Liver (tissue), 9 donors: ENCODE results near the gene SMC4. TPM values are rescaled to one million over a fixed set of nuclear protein-coding genes. Genes with fewer than 3 reads are reported as not detected.

Experiments
- DNase-seq: peaks from one replicate; pipeline ENCODE4 v3.0.0-alpha.2; 2017; ENCODE audit warnings: low spot score
- H3K27ac ChIP-seq, 2 donors: one replicate each; pipeline ENCODE4 v1.7.0; 2013; ENCODE audit warnings: inconsistent platforms in 2 of 2, low read length in 2 of 2, control low read depth in 1 of 2, low read depth in 1 of 2, mild to moderate bottlenecking in 1 of 2
- H3K27me3 ChIP-seq, 4 donors: one replicate each; pipeline versions ENCODE4 v1.6.1 to v1.7.0; 2013; ENCODE audit warnings: low read length in 3 of 4, inconsistent platforms in 1 of 4, mild to moderate bottlenecking in 1 of 4, moderate library complexity in 1 of 4; ENCODE audit not compliant: control insufficient read depth in 4 of 4, insufficient read depth in 4 of 4
- H3K36me3 ChIP-seq, 4 donors: one replicate each; pipeline versions ENCODE4 v1.6.1 to v1.7.0; 2013; ENCODE audit warnings: low read length in 3 of 4, mild to moderate bottlenecking in 3 of 4, low read depth in 1 of 4, moderate library complexity in 1 of 4; ENCODE audit not compliant: control insufficient read depth in 4 of 4, insufficient read depth in 3 of 4
- H3K4me1 ChIP-seq, 4 donors: one replicate each; pipeline versions ENCODE4 v1.6.1 to v1.7.0; 2013; ENCODE audit warnings: low read length in 3 of 4, mild to moderate bottlenecking in 3 of 4, moderate library complexity in 1 of 4; ENCODE audit not compliant: control insufficient read depth in 4 of 4, insufficient read depth in 4 of 4
- H3K4me3 ChIP-seq, 3 donors: one replicate each; pipeline versions ENCODE4 v1.6.1 to v1.7.0; 2013; ENCODE audit warnings: low read length in 3 of 3, control low read depth in 1 of 3, low read depth in 1 of 3, mild to moderate bottlenecking in 1 of 3
- H3K9ac ChIP-seq, 2 donors: one replicate each; pipeline ENCODE4 v1.7.0; 2013; ENCODE audit warnings: low read length in 2 of 2, mild to moderate bottlenecking in 2 of 2, moderate library complexity in 2 of 2, control low read depth in 1 of 2, low read depth in 1 of 2
- H3K9me3 ChIP-seq, 4 donors: one replicate each; pipeline versions ENCODE4 v1.6.1 to v1.7.0; 2013; ENCODE audit warnings: low read length in 3 of 4; ENCODE audit not compliant: control insufficient read depth in 4 of 4
- ATF3 ChIP-seq: IDR thresholded peaks from 2 replicates; pipeline ENCODE4 v1.6.1; 2016; ENCODE audit warnings: antibody characterized with exemption
- CTCF ChIP-seq: fragments of 150-350 bp; IDR thresholded peaks from 2 replicates; pipeline ENCODE4 v1.5.1; 2017; ENCODE audit warnings: improper control_type of control experiment, low read depth, low read length; ENCODE audit not compliant: missing input control
- EGR1 ChIP-seq, 2 donors: IDR thresholded peaks; 2 replicates each; pipeline ENCODE4 v1.6.1; 2016 to 2018; ENCODE audit warnings: antibody characterized with exemption in 2 of 2, low read depth in 2 of 2
- FOXA1 ChIP-seq: IDR thresholded peaks from 2 replicates; pipeline ENCODE4 v1.6.1; 2016; ENCODE audit warnings: antibody characterized with exemption
- FOXA2 ChIP-seq: IDR thresholded peaks from 2 replicates; pipeline ENCODE4 v1.6.1; 2016; ENCODE audit warnings: antibody characterized with exemption
- GABPA ChIP-seq, 2 donors: IDR thresholded peaks in 1 of 2; conservative IDR thresholded peaks in 1 of 2; 2 replicates each; pipeline ENCODE4 v1.6.1; 2016; ENCODE audit warnings: antibody characterized with exemption in 2 of 2, mild to moderate bottlenecking in 1 of 2, moderate library complexity in 1 of 2
- HNF4A ChIP-seq, 2 donors: conservative IDR thresholded peaks; 2 replicates each; pipeline ENCODE4 v1.6.1; 2016; ENCODE audit warnings: antibody characterized with exemption in 2 of 2, mild to moderate bottlenecking in 2 of 2
- HNF4G ChIP-seq: IDR thresholded peaks from 2 replicates; pipeline ENCODE4 v1.6.1; 2016; ENCODE audit warnings: antibody characterized with exemption
- JUND ChIP-seq, 2 donors: IDR thresholded peaks; 2 replicates each; pipeline ENCODE4 v1.6.1; 2016; ENCODE audit warnings: antibody characterized with exemption in 2 of 2
- MAX ChIP-seq: IDR thresholded peaks from 2 replicates; pipeline ENCODE4 v1.6.1; 2016; ENCODE audit warnings: antibody characterized with exemption
- NR2F2 ChIP-seq: IDR thresholded peaks from 2 replicates; pipeline ENCODE4 v1.6.1; 2016; ENCODE audit warnings: antibody characterized with exemption
- RAD21 ChIP-seq, 2 donors: IDR thresholded peaks; 2 replicates each; pipeline ENCODE4 v1.6.1; 2016; ENCODE audit warnings: antibody characterized with exemption in 2 of 2, mild to moderate bottlenecking in 2 of 2
- REST ChIP-seq: IDR thresholded peaks from 2 replicates; pipeline ENCODE4 v1.6.1; 2016; ENCODE audit warnings: antibody characterized with exemption, mild to moderate bottlenecking
- RXRA ChIP-seq, 2 donors: IDR thresholded peaks; 2 replicates each; pipeline ENCODE4 v1.6.1; 2017 to 2018; ENCODE audit warnings: antibody characterized with exemption in 2 of 2, mild to moderate bottlenecking in 1 of 2
- SP1 ChIP-seq: IDR thresholded peaks from 2 replicates; pipeline ENCODE4 v1.6.1; 2018; ENCODE audit warnings: antibody characterized with exemption, mild to moderate bottlenecking
- TAF1 ChIP-seq: conservative IDR thresholded peaks from 2 replicates; pipeline ENCODE4 v1.6.1; 2016; ENCODE audit warnings: antibody characterized with exemption, mild to moderate bottlenecking
- YY1 ChIP-seq: IDR thresholded peaks from 2 replicates; pipeline ENCODE4 v1.6.1; 2016; ENCODE audit warnings: antibody characterized with exemption, mild to moderate bottlenecking
- ZBTB33 ChIP-seq: IDR thresholded peaks from 2 replicates; pipeline ENCODE4 v1.6.1; 2016; ENCODE audit warnings: antibody characterized with exemption
- WGBS: extraction: QIAGEN DNeasy Blood & Tissue Kit; methylation state at CpG from one replicate; pipeline ENCODE4 v1.1.7; 2013; 5-methylcytosine and 5-hydroxymethylcytosine counted together
- polyA plus RNA-seq, 2 donors: library from polyadenylated mRNA; stranded (reverse) in 1 of 2; unstranded in 1 of 2; fragments of 200-250 nt in 1 of 2; fragments of >200 nt in 1 of 2; fragmentation: Nextera tagmentation in 1 of 2; extraction: Ambion mirVana in 1 of 2; gene quantifications; one replicate each; pipeline versions ENCODE4 v1.2.1 to v1.2.3, GENCODE V29; 2013 to 2015
- total RNA-seq, 2 donors: library from RNA; depleted of rRNA; stranded (reverse); fragments of >200 nt; gene quantifications; one replicate each; pipeline ENCODE4 v1.2.3, GENCODE V29; 2014
- donor health status: healthy.
- donor health status: healthy.
- donor health status: healthy.
- donor health status: healthy.
- donor health status: healthy.

The SMC4 gene
- total RNA-seq (100 to 1,000 TPM in 1 of 2 donors, 10 to 100 TPM in 1; 17.1 to 161 TPM), polyA plus RNA-seq (10 to 100 TPM in 1 of 2 donors, 1 to 10 TPM in 1; 6.7 to 17.0 TPM)

GRCh38 chr3:160399125-160400029 is at the start of gene SMC4, which contains the start of gene IFT80:
SMC4 (plus strand) TSS chr3:160399650; CDS start chr3:160400827, 1,177 bp downstream.
IFT80 (minus strand) TSS chr3:160399225; CDS start chr3:160384600, 14,625 bp downstream.
- Histone ChIP-seq H3K36me3 (no peaks in the 10 kb centered on the region), H3K4me1 (peaks cover 6 to 29% (median 13%) of the 10 kb centered on the region in 4 donors)
- under 1% methylated on average over 63 of the region's 63 CpGs for WGBS

More at GRCh38 chr3:160399125-160400029, at the start of gene SMC4, which contains the start of gene IFT80:
- TF ChIP-seq JUND (IDR thresholded peaks at IDR 0.05) (peak in 1 of 2 donors; percentile 52), GABPA (IDR thresholded peaks at IDR 0.05 in 1 of 2, conservative IDR thresholded peaks at IDR 0.05 in 1 of 2) (peak in 1 of 2 donors; percentile 74), NR2F2 (no peak), SP1 (peak; percentile 60), YY1 (peak; percentile 99), HNF4G (no peak), ZBTB33 (peak; percentile 99), RAD21 (IDR thresholded peaks at IDR 0.05) (no peak), ATF3 (no peak), FOXA2 (no peak), FOXA1 (no peak), MAX (no peak), RXRA (IDR thresholded peaks at IDR 0.05) (peak in 1 of 2 donors; percentile 27), EGR1 (IDR thresholded peaks at IDR 0.05; ENCODE audit: low read depth in 2 of 2) (no peak), HNF4A (conservative IDR thresholded peaks at IDR 0.05) (no peak), TAF1 (no peak), REST (peak; percentile 55), CTCF (no peak)
- Histone ChIP-seq H3K9me3 (no peaks in the 10 kb centered on the region), H3K9ac (peak within 1 kb of the TSS; percentile 89 to 94), H3K27ac (peak within 1 kb of the TSS; percentile 68 to 85), H3K4me3 (peak within 1 kb of the TSS; percentile 77 to 99 (median 95)), H3K27me3 (no peaks in the 10 kb centered on the region)
- DNase-seq = peak; percentile 95
